Caco-2 (cell line): ENCODE data around the gene DCP2. TPM values are rescaled to one million over a fixed set of nuclear protein-coding genes. Genes with fewer than 3 reads are reported as not detected.

Experiments
- Bru-seq: library from RNA; stranded (reverse); fragments of 400-500 nt; gene quantifications from one replicate; lab custom pipeline; 2021; lab: Mats Ljungman, UMichigan
- BruChase-seq, 2 experiments: library from RNA; stranded (reverse); fragments of 400-500 nt; gene quantifications; one replicate each; lab custom pipeline; 2021; lab: Mats Ljungman, UMichigan
- BruUV-seq: library from RNA; stranded (reverse); fragments of 400-500 nt; replicated peaks from 2 replicates; lab custom pipeline; 2021; lab: Mats Ljungman, UMichigan
- CTCF ChIA-PET: fragments of 300-600 bp; sonication (Branson Sonifier 250); formaldehyde crosslinking; loops from one replicate; lab custom pipeline; 2022; ENCODE audit warnings: antibody characterized with exemption; lab: Charles Lee
- POLR2A ChIA-PET: fragments of 300-600 bp; sonication (Branson Sonifier 250); formaldehyde crosslinking; loops from one replicate; lab custom pipeline; 2022; ENCODE audit warnings: antibody characterized with exemption; lab: Charles Lee
- DNase-seq, 2 experiments: peaks; one replicate each; pipeline versions ENCODE4 v3.0.0 to v3.0.0-alpha.2; 2020 to 2022
- H3K27me3 ChIP-seq: replicated peaks from 2 replicates; pipeline ENCODE4 v1.6.0; 2011; ENCODE audit warnings: low read length; ENCODE audit not compliant: control insufficient read depth, insufficient read depth
- H3K36me3 ChIP-seq: 2 replicates; pipeline ENCODE4 v1.5.1; 2011; ENCODE audit warnings: low read length; ENCODE audit not compliant: control insufficient read depth, insufficient read depth
- H3K4me1 ChIP-seq: fragments of 250-450 bp; sonication (Bioruptor Pico); 2 replicates; pipeline ENCODE4 v1.5.1; 2020; ENCODE audit warnings: mild to moderate bottlenecking
- H3K4me3 ChIP-seq: 2 replicates; pipeline ENCODE4 v1.5.1; 2011; ENCODE audit warnings: low read depth, mild to moderate bottlenecking, control low read depth, low read length
- H3K9me3 ChIP-seq: fragments of 250-450 bp; sonication (Bioruptor Pico); 2 replicates; pipeline ENCODE4 v1.5.1; 2020; ENCODE audit warnings: mild to moderate bottlenecking, moderate library complexity
- H3K27ac Mint-ChIP-seq: one replicate; pipeline ENCODE4 v1.8.0; 2022; ENCODE audit warnings: mixed read lengths; ENCODE audit not compliant: unreplicated experiment
- H3K27me3 Mint-ChIP-seq: one replicate; pipeline ENCODE4 v1.8.0; 2022; ENCODE audit warnings: mixed read lengths; ENCODE audit not compliant: insufficient read depth, unreplicated experiment
- H3K36me3 Mint-ChIP-seq: one replicate; pipeline ENCODE4 v1.8.0; 2022; ENCODE audit warnings: mild to moderate bottlenecking, mixed read lengths; ENCODE audit not compliant: insufficient read depth, unreplicated experiment
- H3K4me1 Mint-ChIP-seq: one replicate; pipeline ENCODE4 v1.8.0; 2022; ENCODE audit warnings: low read depth, mixed read lengths; ENCODE audit not compliant: unreplicated experiment
- H3K4me3 Mint-ChIP-seq: one replicate; pipeline ENCODE4 v1.8.0; 2022; ENCODE audit warnings: mild to moderate bottlenecking, moderate library complexity, mixed read lengths; ENCODE audit not compliant: unreplicated experiment
- H3K9me3 Mint-ChIP-seq: one replicate; pipeline ENCODE4 v1.8.0; 2022; ENCODE audit warnings: mixed read lengths; ENCODE audit not compliant: unreplicated experiment
- intact Hi-C: fragments of 100-400 bp; cut with micrococcal nuclease; formaldehyde crosslinking; loops from one replicate; pipeline ENCODE4 v1.10.0; 2022; ENCODE audit not compliant: unreplicated experiment
- long read RNA-seq: library from polyadenylated mRNA; stranded (forward); transcript quantifications from one replicate; pipeline ENCODE4 v2.0.0, GENCODE V29; 2022
- total RNA-seq: library from RNA; stranded (reverse); gene quantifications from 2 replicates; pipeline ENCODE4 v1.2.3, GENCODE V29; 2022
- TF ChIP-seq, protein P1 (sequence below), 2 experiments: fragments of 200-600 bp in 1 of 2; IDR thresholded peaks; 1 replicate in 1 of 2; 2 replicates in 1 of 2; pipeline versions ENCODE4 v1.5.1 to v1.8.0; 2011 to 2022; ENCODE audit warnings: antibody characterized with exemption in 1 of 2, control low read depth in 1 of 2, inconsistent platforms in 1 of 2, low read depth in 1 of 2, low read length in 1 of 2, mild to moderate bottlenecking in 1 of 2, moderate library complexity in 1 of 2; ENCODE audit not compliant: insufficient read depth in 1 of 2, severe bottlenecking in 1 of 2, unreplicated experiment in 1 of 2

The DCP2 gene
- 146 and 149 TPM in 2 replicates for total RNA-seq
- Bru-seq, nascent RNA, result percentile 97 among the genes with signal in this experiment
- BruChase-seq, experiment 1, labeled RNA remaining after a 2-hour chase, result percentile 98 among the genes with signal in this experiment
- percentile 98 among the genes with signal in this experiment for BruChase-seq, experiment 2, labeled RNA remaining after a 6-hour chase
- long read RNA-seq, full-length matches to known transcripts, result 31 of 63 reads
- long read RNA-seq, partial matches to known transcripts, result 2 of 63 reads
- long read RNA-seq, other reads (novel, unspliced or antisense), result 30 of 63 reads

DNA sequence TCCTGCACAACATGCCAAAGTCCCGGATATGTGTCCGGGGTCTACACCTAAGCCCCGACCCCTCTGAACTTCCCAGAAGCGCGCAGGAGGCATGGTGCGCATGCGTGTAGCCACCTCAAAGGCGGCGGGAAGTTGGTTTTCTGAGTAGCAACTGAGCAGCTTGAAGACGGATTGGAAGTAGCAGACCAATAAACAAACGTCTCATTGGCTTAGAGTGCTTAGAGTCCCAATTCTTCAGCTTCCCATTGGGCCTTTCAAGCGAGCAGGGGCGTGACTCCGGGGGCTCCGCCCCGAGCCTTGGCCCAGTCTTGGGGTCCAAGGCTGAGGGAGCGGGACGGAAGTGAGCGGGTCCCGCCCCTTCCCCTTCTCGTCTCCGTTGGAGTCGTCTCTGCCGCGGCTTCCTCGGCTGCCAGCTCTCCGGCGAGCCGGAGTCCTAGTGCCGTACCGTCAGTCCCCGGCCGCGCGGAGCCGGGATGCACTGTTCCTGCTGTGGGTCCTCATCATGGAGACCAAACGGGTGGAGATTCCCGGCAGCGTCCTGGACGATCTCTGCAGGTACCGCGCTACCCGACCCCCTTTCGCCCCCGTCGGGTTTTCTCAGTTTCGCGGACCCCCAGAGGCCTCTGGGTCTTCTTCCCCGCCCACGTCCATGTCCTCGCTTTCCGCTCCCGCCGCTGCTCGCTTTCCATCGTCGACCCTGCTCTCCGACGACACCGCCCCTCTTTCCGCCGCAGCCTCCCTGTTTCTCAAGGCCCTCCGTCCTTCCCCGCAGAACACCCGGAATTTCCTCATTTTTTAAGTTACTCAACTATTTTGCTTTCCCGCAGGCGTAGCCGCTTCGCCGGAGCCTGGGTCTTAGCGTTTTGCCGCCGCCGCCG is at the start of gene DCP2:
Gene DCP2, plus strand, starts transcription at position 367 of the 878 bp plus-strand sequence. Its CDS starts 136 bp downstream, at position 503.
- intact Hi-C loops, result loop anchor here (1.0 kb wide), 2 partner anchors 8 to 54 kb away; partner anchors contain the start of gene REEP5
- Histone ChIP-seq H3K27me3 (no peaks in the 10 kb centered on the region), H3K4me1 (peaks cover 40% of the 10 kb centered on the region), H3K4me3 (peak within 1 kb of the TSS; percentile 84), H3K9me3 (no peaks in the 10 kb centered on the region), H3K36me3 (no peaks in the 10 kb centered on the region)
- BruUV-seq, result no TSS peak
- Mint-ChIP-seq H3K27me3 (no peaks in the 10 kb centered on the region), H3K27ac (peak within 1 kb of the TSS; percentile 97), H3K4me3 (peak within 1 kb of the TSS; percentile 98), H3K36me3 (peaks cover 34% of the 10 kb centered on the region), H3K4me1 (peaks cover 28% of the 10 kb centered on the region), H3K9me3 (no peaks in the 10 kb centered on the region)
- TF ChIP-seq, protein P1, sequence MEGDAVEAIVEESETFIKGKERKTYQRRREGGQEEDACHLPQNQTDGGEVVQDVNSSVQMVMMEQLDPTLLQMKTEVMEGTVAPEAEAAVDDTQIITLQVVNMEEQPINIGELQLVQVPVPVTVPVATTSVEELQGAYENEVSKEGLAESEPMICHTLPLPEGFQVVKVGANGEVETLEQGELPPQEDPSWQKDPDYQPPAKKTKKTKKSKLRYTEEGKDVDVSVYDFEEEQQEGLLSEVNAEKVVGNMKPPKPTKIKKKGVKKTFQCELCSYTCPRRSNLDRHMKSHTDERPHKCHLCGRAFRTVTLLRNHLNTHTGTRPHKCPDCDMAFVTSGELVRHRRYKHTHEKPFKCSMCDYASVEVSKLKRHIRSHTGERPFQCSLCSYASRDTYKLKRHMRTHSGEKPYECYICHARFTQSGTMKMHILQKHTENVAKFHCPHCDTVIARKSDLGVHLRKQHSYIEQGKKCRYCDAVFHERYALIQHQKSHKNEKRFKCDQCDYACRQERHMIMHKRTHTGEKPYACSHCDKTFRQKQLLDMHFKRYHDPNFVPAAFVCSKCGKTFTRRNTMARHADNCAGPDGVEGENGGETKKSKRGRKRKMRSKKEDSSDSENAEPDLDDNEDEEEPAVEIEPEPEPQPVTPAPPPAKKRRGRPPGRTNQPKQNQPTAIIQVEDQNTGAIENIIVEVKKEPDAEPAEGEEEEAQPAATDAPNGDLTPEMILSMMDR (IDR thresholded peaks at IDR 0.05; ENCODE audit: insufficient read depth in 1 of 2, low read depth in 1 of 2, low read length in 1 of 2, severe bottlenecking in 1 of 2, unreplicated experiment in 1 of 2), result no peak
- DNase-seq, result peak; percentile 97
- POLR2A ChIA-PET, result interaction anchor here (0.7 to 1.5 kb wide), 6 partner anchors 9 to 116 kb away, joined by 3 to 27 read pairs (median 6); partner anchors contain the start of genes REEP5 and SRP19
- CTCF ChIA-PET, result interaction anchor here (0.5 to 0.9 kb wide), 7 partner anchors 8 to 636 kb away, joined by 3 to 8 read pairs (median 5); no protein-coding TSS in a partner anchor

DNA sequence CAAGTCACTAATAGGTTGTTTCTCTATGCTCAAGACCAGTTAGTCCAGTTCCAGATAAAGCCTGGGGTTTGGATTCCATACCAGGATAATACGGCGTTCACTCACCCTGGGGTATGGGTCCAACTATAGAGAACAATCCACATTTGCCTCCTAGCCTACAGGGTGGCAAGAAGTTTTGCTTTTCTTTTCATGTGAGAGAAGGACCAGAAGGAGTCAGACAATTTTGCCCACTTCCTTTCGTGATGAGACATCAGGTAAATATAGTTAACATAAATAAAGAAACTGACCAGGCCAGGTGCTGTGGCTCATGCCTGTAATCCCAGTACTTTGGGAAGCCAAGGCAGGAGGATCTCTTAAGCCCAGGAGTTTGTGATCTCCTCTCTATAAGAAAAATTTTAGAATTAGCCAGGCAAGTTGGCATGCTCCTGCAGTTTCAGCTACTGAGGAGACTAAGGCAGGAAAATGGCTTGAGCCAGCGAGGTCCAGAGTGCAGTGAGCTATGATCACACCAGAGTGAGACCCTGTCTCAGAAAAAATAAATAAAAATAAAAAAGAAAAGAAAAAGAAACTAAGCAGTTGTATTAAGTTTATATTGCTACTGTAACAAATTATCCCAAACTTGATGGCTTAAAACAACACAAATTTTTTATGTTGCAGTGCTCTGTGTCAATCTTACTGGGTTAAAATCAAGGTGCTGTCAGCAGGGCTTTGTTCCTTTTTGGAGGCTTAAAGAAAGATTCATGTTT is 47.1 kb upstream of the DCP2 start:
- Mint-ChIP-seq H3K4me3 (no peak overlapping the region), H3K4me1 (no peaks in the 10 kb centered on the region), H3K36me3 (no peaks in the 10 kb centered on the region), H3K9me3 (no peaks in the 10 kb centered on the region), H3K27ac (no peak overlapping the region), H3K27me3 (no peaks in the 10 kb centered on the region)
- no peaks in the 10 kb centered on the region for H3K36me3 ChIP-seq
- TF ChIP-seq, protein P1 (IDR thresholded peaks at IDR 0.05; ENCODE audit: insufficient read depth in 1 of 2, low read depth in 1 of 2, low read length in 1 of 2, severe bottlenecking in 1 of 2, unreplicated experiment in 1 of 2), result no peak
- BruUV-seq, result no TSS peak
- no peaks in the 10 kb centered on the region for H3K9me3 ChIP-seq
- DNase-seq, result no peak
- POLR2A ChIA-PET, result no interaction called here
- intact Hi-C loops, result loop anchor here (10.0 kb wide), 2 partner anchors 225 to 375 kb away; no protein-coding TSS in a partner anchor
- no peak overlapping the region for H3K4me3 ChIP-seq
- 0 out of 2 replicates have a peak, but pooled peaks cover 4% of the 10 kb centered on the region for H3K4me1 ChIP-seq
- no peaks in the 10 kb centered on the region for H3K27me3 ChIP-seq
- CTCF ChIA-PET, result interaction anchor here (0.7 kb wide), 1 partner anchor 47 kb away, joined by 5 read pairs; no protein-coding TSS in a partner anchor
